Activated naive CD4-positive, alpha-beta T cell treated with anti-CD3 and anti-CD28 coated beads, Interleukin-2, amount 50 U/mL, for 72 hours (primary cell): ENCODE results near the gene RUSC1. TPM values are rescaled to one million over a fixed set of nuclear protein-coding genes. Genes with fewer than 3 reads are reported as not detected.

ENCODE experiments used
- ATAC-seq, 2 donors: fragments of 150-1000 bp; cut with Tn5 transposase; 2 replicates each; pipeline ENCODE4 v1.10.0; 2021; ENCODE audit warnings: mild to moderate bottlenecking in 2 of 2, moderate library complexity in 2 of 2
- DNase-seq, 2 donors: peaks; one replicate each; pipeline ENCODE4 v3.0.0; 2021 to 2022; ENCODE audit warnings: low spot score in 2 of 2
- H3K27ac Mint-ChIP-seq, 2 donors: one replicate each; pipeline ENCODE4 v1.8.0; 2022; ENCODE audit warnings: mild to moderate bottlenecking in 2 of 2, mixed read lengths in 2 of 2
- H3K36me3 Mint-ChIP-seq, 2 donors: one replicate each; pipeline ENCODE4 v1.8.0; 2022; ENCODE audit warnings: mixed read lengths in 2 of 2
- H3K9me3 Mint-ChIP-seq, 2 donors: one replicate each; pipeline ENCODE4 v1.8.0; 2022; ENCODE audit warnings: mixed read lengths in 2 of 2
- total RNA-seq, 2 donors: library from RNA; stranded (reverse); gene quantifications; one replicate each; pipeline ENCODE4 v1.2.3, GENCODE V29; 2022

RUSC1 gene
- total RNA-seq, 2 donors from 2014 or later: 23.1 to 28.7 TPM

DNA sequence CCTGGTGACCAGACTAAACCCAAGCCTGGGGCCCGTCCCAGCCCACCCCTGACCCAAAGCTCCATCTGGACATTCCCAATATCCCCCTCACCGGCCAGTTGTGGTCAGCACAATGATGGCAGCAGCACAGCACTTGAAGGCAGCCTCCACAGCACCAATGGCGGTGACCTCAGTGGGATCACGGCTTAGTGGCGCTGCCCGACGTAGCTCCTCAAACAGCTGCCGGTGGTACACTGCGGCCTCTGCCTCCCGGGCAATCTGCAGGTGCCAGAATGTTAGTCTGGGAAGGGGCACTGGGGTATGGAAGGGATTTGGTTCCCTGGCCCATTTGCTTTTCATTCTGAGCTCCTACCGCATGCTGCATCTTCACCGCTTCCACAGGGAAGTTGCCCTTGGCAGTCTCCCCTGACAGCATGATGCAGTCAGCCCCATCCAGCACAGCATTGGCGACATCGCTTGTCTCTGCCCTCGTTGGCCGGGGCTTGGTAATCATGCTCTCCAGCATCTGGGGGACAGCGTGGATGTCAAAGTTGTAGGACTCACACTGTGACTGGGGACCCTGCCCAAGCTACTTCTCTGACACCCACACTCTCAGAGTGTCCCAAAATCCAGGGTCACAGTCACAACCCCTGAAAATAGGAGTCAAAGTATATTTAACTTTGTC is 27.5 kb upstream of the RUSC1 start:
- ATAC-seq (no peak), DNase-seq (no peak)
- no peak overlapping the region for H3K27ac Mint-ChIP-seq
- H3K9me3 Mint-ChIP-seq: no peaks in the 10 kb centered on the region
- no peaks in the 10 kb centered on the region for H3K36me3 Mint-ChIP-seq

DNA sequence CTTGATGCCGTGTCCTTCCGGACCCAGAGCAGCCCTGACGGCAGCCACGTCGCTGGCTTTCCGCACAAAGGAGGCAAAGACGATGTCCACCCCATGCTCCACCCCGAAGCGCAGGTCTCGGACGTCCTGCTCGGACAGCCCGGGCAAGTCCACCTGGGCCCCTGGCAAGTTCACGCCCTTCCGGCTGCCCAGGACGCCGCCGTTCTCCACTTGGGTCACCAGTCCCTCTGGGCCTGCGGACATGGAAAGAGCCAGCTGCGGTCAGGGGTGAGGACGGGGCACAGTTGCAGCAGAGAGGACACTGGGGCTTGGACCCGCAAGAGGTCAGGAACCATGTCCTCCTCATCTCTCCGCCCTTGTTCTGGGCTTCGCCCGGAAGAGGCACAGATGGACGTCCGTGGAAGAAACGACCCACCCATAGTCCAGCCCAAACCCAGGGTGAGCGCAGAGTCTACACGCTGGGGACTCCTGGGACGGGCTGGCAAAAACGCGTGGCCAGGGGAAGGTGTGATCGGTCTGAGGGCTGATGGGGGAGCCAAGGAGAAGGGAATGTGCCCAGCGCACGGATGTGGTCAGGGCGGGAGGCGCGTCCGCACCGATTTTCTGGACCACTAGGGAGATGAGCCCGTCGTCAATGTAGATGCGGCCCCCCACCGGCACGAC is 26.0 kb upstream of the RUSC1 start:
- peak in 1 of 2 donors; percentile 18 for ATAC-seq
- no peak for DNase-seq
- Mint-ChIP-seq H3K36me3 (no peaks in the 10 kb centered on the region), H3K27ac (no peak overlapping the region), H3K9me3 (no peaks in the 10 kb centered on the region)

DNA sequence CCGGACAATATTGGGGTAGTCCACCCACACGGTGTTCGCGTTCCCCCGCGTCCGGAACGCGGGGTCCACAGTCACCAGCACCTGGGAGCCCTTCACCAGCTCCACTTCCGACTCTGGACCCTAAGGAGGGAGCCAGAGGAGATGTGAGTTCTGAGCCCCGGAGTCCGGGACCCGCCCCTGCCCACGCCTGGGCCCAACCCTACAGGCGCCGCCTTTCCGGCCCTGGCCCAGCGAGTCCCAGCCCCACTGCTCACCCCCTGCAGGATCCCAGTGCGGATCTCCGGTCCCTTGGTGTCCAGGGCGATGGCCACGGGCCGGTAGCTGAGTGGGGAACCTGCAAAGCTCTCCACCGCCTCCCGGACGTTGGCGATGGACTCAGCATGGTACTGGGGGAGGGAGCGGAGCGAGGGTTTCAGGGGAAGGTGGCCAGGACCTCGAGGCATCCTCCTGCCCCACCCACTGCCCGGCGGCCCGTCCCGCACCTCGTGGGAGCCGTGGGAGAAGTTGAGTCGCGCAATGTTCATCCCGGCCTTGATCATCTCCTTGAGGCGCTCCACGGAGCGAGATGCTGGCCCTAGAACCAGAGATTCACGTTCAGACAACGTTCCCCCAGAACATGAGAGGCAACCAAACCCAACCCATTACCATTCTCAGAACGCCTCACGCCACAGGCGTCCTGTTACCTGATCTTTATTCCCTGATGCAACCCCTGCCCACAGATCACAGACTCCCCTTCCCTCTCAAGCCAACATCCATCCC is 25.3 kb upstream of the RUSC1 start:
- Mint-ChIP-seq H3K27ac (no peak overlapping the region), H3K9me3 (no peaks in the 10 kb centered on the region), H3K36me3 (no peaks in the 10 kb centered on the region)
- ATAC-seq: peak in 1 of 2 donors; percentile 46
- no peak for DNase-seq

DNA sequence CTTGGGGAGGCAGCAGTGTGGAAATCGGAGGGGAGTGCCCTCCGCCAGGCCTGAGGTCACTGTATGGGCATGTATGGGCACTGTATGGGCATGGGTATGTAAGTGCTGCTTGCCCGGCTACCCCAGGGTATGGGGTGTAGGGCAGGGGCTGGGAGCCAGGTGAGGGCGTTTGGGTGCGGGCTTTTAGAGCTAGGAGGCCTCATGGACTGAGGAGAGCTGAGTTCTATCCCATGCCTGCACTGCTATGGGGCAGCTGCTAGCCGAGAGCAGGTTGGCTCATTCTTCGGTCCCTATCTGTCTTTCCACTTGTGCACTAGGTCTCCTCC is 24.8 kb upstream of the RUSC1 start:
- no peak for ATAC-seq
- H3K9me3 Mint-ChIP-seq: no peaks in the 10 kb centered on the region
- DNase-seq: no peak
- H3K36me3 Mint-ChIP-seq: no peaks in the 10 kb centered on the region
- no peak overlapping the region for H3K27ac Mint-ChIP-seq

DNA sequence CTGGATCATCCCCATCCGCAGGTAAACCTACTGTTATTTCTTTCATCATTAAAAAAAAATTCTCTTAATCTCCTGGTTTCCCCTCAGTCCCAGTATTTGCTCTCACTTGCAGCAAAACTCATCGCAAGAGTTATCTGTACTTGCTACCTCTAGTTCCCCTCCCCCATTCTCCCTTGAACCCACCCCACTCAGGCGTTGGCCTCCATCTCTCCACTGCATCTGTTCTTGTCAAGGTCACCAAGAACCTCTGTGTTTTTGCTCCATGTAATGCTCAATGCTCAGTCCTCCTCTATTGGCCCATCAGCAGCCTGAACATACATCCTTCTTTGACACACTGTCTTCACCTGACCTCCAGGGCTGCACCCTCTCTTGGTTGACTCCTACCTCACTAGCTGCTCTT is 24.0 kb upstream of the RUSC1 start:
- no peak for ATAC-seq
- Mint-ChIP-seq H3K36me3 (no peaks in the 10 kb centered on the region), H3K27ac (no peak overlapping the region), H3K9me3 (no peaks in the 10 kb centered on the region)
- DNase-seq: no peak

DNA sequence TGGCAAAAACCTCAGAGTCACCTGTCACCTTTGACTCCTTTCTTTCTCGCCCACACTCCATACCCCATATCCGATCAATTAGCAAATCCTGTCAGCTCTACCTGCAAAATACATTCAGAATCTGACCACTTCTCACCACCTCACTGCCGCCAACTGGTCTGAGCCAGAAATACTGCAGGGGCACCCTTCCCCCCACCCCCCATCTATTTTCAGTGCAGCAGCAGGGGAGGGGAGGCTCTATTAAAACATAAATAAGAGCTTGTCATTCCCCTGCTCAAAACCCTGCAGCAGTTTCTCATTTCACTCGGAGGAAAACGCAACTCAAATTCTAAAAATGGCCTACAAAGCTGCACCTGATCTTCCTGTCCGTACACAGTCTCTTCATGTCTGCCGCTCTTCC is 23.3 kb upstream of the RUSC1 start:
- Mint-ChIP-seq H3K36me3 (no peaks in the 10 kb centered on the region), H3K9me3 (no peaks in the 10 kb centered on the region), H3K27ac (no peak overlapping the region)
- no peak for DNase-seq
- ATAC-seq: no peak

DNA sequence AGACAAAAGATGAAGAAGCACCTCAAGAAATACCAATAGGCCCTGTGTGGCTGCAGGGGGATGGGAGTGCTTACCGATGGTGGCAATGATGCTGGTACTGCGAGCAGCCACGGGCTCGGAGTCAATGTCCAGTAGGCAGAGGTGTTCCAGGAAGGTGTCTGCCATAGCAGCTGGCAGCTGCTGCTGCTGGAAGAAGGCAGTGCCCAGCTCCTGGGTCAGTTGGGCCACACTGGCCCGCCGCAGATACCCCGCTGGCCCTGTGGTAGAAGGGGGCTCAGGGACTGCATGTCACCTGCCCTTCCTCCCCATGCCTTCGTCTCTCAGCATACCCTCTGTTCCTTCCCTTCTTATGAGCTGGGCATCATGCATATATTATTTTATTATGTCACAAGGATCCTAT is 20.7 kb upstream of the RUSC1 start:
- no peaks in the 10 kb centered on the region for H3K36me3 Mint-ChIP-seq
- no peak overlapping the region for H3K27ac Mint-ChIP-seq
- H3K9me3 Mint-ChIP-seq: no peaks in the 10 kb centered on the region
- no peak for ATAC-seq
- no peak for DNase-seq

DNA sequence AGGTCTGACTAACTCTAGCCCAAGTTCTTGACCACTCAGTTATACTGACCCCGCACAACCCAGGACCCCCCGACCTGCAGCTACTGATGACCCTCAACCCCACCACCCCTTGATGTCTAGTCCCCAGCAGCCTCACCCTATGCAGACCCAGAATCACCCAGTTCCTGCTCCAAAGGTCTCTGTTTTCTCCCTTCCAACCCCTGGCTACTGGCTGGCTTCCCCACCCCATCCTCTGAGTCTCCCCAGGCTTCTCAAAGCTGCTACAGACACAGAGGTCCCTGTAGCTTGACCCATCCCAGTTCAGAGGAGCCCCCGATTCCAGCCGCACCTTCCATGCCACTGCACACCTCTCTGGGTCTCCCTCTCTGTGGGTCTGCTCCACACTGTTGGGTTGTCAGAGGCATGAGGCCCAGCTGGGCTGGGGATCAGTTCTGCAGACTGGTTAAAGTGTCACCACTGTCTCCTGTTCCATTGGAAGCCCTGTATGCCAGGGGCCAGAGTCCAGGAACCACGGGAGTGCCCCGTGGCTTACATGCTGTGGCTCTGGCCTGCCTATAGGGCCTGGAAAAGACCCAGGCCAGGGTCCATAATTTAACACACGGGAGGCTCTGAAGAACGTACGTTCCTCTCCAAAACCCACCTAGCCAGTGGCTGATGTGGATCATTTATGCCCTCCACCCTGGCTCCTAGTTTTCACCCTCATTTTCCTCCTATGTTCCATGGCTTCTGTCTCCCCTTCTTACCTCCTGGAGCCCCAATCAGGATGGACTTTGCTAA is 20.0 kb upstream of the RUSC1 start:
- no peak for ATAC-seq
- no peaks in the 10 kb centered on the region for H3K9me3 Mint-ChIP-seq
- DNase-seq: no peak
- peak overlapping the region in 1 of 2 donors; percentile 23 for H3K27ac Mint-ChIP-seq
- no peaks in the 10 kb centered on the region for H3K36me3 Mint-ChIP-seq

DNA sequence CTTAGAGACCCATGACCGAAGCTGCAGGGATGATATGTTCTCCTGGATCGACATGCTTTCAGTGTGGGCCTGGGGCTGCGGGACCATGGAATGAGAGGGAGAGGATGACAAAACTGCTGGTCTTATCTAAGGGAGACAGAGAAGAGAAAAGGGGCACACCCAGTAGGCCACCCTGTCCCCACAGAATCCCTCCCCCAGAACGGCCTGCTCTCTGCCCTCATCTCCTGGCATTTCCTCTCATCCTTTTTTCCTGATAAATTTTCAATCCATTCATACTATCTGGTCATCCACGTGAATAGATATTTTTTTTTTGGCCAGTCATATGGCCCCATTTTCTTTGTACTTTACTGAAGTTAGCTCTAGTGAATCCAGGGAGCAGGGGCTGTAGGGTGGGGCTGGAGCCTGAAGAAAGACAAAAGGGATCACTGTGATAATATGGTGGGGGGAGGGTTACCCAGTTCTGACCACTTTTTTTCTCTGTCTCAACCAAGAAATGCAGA is 19.3 kb upstream of the RUSC1 start, which contains the start of gene PKLR:
Gene PKLR (minus strand): TSS at position 97 of the 500 bp plus-strand sequence. CDS start 43 bp downstream, at position 54.
- H3K27ac Mint-ChIP-seq: peak within 1 kb of the TSS in 1 of 2 donors; percentile 23
- no peaks in the 10 kb centered on the region for H3K9me3 Mint-ChIP-seq
- DNase-seq (no peak), ATAC-seq (no peak)
- no peaks in the 10 kb centered on the region for H3K36me3 Mint-ChIP-seq

DNA sequence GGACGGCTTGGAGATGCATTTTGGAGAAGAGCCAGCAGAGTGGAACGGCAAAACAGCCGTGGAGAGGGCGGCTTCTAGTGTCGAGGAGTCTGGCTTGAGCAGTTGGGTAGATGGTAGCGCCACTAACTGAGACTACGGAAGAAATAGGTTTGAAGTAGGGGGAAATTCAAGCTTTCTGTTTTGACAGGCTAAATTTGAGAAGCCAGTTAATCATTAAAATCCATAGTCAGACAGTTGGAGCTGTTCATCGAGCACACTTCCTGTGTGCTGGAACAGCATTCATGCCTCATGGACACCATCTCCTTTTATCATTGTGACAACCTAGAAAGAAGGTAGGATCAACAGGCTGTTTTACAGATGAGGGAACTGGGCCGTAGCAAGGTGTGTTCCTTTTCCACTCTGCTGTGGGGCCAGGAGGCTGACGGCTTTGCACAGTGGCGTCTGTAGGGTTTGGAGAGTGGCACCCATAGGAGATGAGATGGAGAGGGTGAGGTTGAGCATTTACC is 16.1 kb upstream of the RUSC1 start:
- Mint-ChIP-seq H3K27ac (peak overlapping the region in 1 of 2 donors; percentile 41), H3K36me3 (peaks cover 10 to 11% of the 10 kb centered on the region in 2 donors), H3K9me3 (no peaks in the 10 kb centered on the region)
- no peak for DNase-seq
- no peak for ATAC-seq

DNA sequence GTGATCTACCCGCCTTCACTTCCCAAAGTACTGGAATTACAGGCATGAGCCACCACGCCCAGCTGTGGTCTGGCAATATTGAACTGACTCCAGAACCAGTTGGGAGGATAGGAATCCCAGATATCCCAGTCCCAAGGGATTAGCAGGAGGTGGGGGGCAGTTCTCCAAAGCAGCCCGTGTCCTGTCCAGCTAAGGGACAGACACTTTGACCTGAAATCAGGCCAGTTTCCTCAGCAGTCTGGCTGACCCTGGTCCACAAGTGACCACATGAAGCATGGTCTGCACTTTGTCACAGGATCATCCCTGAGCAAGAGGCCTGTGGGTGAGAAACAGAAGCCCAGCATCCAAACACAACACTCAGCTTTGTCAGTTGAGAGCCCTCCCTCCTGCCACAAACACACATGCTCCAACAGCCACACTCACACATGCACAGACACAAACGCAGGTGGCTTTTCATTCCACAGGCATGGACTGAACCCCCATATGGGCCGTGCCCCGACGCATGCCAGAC is 14.8 kb upstream of the RUSC1 start:
- H3K9me3 Mint-ChIP-seq: no peaks in the 10 kb centered on the region
- peak overlapping the region in 1 of 2 donors; percentile 13 for H3K27ac Mint-ChIP-seq
- DNase-seq (no peak), ATAC-seq (no peak)
- H3K36me3 Mint-ChIP-seq: peaks cover 19 to 23% of the 10 kb centered on the region in 2 donors

DNA sequence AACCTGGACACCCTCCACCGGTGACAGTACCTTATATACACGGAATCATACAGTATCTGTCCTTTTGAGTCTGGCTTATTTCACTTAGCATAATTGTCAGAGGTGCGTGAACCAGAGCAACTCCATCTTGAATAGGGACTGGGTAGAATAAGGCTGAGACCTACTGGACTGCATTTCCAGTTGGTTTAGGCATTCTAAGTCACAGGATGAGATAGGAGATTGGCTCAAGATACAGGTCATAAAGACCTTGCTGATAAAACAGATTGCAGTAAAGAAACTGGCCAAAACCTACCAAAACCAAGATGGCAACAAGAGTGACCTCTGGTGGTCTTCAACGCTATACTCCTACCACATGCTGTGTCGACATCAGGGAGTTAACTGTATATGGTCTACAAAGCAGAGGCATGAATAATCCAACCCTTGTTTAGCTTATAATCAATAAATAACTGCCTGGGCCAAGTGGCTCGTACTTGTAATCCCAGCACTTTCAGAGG is 13.4 kb upstream of the RUSC1 start:
- ATAC-seq: no peak
- no peaks in the 10 kb centered on the region for H3K9me3 Mint-ChIP-seq
- no peak for DNase-seq
- H3K27ac Mint-ChIP-seq: peak overlapping the region in 1 of 2 donors; percentile 99
- peaks cover 19 to 37% of the 10 kb centered on the region in 2 donors for H3K36me3 Mint-ChIP-seq

DNA sequence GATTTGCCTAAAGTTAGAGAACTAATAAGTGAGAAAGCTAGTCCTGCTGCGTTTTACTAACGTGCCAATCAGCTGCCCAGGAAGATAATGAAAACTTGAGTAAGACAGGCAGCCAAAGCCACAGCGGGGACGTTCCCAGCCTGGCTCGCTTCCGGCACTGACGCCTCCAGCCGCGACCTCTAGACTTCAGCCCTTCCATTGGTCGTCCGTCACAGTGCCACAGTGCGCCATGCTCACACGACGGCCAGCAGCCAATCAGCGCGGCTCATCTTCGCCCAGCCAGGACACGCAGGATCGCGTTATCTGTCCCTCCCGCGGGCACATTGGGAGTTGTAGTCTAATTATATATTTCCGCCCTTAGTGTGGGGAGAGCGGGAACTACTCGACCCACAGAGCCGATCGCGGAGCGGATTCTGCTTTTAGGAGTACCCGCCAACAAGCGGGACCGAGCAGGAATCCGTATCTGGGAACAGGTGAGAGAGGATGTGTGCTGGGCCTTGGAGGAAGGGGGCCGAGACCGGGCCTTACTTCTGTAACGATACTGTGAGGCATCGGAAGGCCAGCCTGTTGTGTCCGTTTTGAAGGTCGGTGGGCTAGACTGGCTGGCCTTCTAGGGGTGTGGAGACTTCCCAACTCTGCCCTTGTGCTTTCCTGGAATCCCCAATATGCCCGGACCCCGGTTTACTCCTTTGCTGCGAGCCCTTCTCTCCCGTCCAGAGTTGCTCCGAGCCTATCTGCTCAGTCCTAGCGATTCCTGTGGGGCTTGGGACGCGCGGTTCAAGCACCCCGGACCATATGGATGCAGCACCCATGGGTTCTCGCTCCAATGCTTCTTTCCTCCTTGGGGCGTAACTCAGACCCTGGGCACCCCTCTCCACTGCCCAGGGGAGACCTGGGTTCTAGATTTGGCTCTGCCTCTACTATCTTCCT is 11.9 kb upstream of the RUSC1 start, which contains the start of gene FDPS:
Gene FDPS (plus strand): TSS at position 374 of the 930 bp plus-strand sequence. CDS start 924 bp downstream, outside the sequence.
- H3K9me3 Mint-ChIP-seq: no peaks in the 10 kb centered on the region
- DNase-seq (peak; percentile 93 to 99), ATAC-seq (peak; percentile 97 to 99)
- peaks cover 19 to 41% of the 10 kb centered on the region in 2 donors for H3K36me3 Mint-ChIP-seq
- peak within 1 kb of the TSS; percentile 99 for H3K27ac Mint-ChIP-seq

DNA sequence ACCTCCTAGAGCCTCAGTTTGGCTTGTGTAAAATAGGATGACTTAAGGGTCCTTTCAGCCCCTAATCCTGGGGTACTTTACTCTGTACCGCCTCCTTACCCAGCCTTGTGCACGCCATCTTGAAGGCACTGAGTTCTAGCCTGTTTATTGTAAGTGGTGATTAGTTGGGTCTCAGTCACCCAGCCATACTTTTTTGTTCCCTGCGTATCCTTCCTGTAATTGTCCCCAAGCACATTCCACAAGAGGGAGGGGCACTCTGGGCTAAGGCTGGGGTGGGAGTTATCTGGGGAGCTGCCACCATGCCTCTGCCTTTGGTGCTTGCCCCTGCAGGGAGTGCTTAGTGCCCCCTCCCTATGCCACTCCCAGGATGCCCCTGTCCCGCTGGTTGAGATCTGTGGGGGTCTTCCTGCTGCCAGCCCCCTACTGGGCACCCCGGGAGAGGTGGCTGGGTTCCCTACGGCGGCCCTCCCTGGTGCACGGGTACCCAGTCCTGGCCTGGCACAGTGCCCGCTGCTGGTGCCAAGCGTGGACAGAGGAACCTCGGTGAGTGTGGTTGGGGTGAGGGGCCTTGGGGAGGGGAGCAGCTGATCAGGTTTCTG is 11.2 kb upstream of the RUSC1 start:
- H3K27ac Mint-ChIP-seq: peak overlapping the region; percentile 99
- no peak for ATAC-seq
- H3K9me3 Mint-ChIP-seq: no peaks in the 10 kb centered on the region
- peaks cover 19 to 41% of the 10 kb centered on the region in 2 donors for H3K36me3 Mint-ChIP-seq
- no peak for DNase-seq

DNA sequence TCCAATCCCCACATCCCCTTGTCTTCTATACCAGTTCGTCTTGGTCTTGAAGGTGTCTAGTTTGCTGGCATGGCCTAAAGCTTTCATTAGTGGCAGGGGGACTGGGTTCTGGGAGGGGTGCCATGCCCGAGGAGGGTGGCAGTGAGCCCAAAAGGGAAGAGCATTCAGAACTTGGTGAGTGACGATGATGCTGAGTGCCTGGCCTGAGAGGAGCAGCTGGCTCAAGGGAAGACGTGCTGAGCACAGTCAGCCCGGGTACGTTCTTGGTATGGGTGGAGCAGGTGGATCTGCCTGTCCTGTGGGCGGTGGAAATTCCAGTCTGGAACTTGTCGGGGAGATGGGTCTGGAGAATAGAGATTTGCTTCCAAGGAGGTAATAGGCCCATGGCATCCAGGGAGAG is 7.4 kb upstream of the RUSC1 start:
- no peak for ATAC-seq
- peak overlapping the region in 1 of 2 donors; percentile 92 for H3K27ac Mint-ChIP-seq
- DNase-seq: no peak
- peaks cover 19 to 41% of the 10 kb centered on the region in 2 donors for H3K36me3 Mint-ChIP-seq
- no peaks in the 10 kb centered on the region for H3K9me3 Mint-ChIP-seq
